Right atrium auricular region (tissue), 2 donors: ENCODE measurements around the gene CLIC5. TPM values are rescaled to one million over a fixed set of nuclear protein-coding genes. Genes with fewer than 3 reads are reported as not detected.

ENCODE experiments used
- DNase-seq: peaks from one replicate; pipeline ENCODE4 v3.0.0-alpha.2; 2019; ENCODE audit warnings: low spot score
- H3K27ac ChIP-seq, 2 donors: fragments of 200-600 bp; sonication (generic); 1 replicate in 1 of 2; 2 replicates in 1 of 2; pipeline ENCODE4 v1.5.1; 2016 to 2019
- H3K27me3 ChIP-seq, 2 donors: fragments of 200-600 bp; sonication (generic); one replicate each; pipeline versions ENCODE4 v1.5.1 to v1.6.0; 2017 to 2019
- H3K36me3 ChIP-seq: fragments of 200-600 bp; sonication (generic); one replicate; pipeline ENCODE4 v1.5.1; 2016
- H3K4me1 ChIP-seq, 2 donors: fragments of 200-600 bp; sonication (generic); one replicate each; pipeline versions ENCODE4 v1.5.1 to v1.6.0; 2017 to 2019
- H3K4me3 ChIP-seq, 2 donors: fragments of 200-600 bp; sonication (generic); 1 replicate in 1 of 2; 2 replicates in 1 of 2; pipeline ENCODE4 v1.5.1; 2017 to 2019; ENCODE audit warnings: mild to moderate bottlenecking in 1 of 2, moderate library complexity in 1 of 2
- H3K9me3 ChIP-seq, 2 donors: fragments of 200-600 bp; sonication (generic); one replicate each; pipeline ENCODE4 v1.5.1; 2019
- CTCF ChIP-seq, 2 donors: fragments of 200-600 bp; sonication (generic); IDR thresholded peaks; one replicate each; pipeline ENCODE4 v1.5.1; 2019; ENCODE audit warnings: antibody characterized with exemption in 2 of 2
- total RNA-seq, 2 donors: library from RNA; depleted of rRNA; stranded (reverse); fragments of >200 nt; gene quantifications; one replicate each; pipeline ENCODE4 v1.1.0, GENCODE V29; 2016

The CLIC5 gene
- total RNA-seq, 2 donors from 2014 or later = 99.8 to 114 TPM

- TF ChIP-seq CTCF (IDR thresholded peaks at IDR 0.05) = no peak
- Histone ChIP-seq H3K9me3 (peaks cover 0 to 7% of the 10 kb centered on the region in 2 donors), H3K27me3 (no peaks in the 10 kb centered on the region), H3K4me3 (no peak overlapping the region), H3K36me3 (no peaks in the 10 kb centered on the region), H3K4me1 (peaks cover 0 to 66% of the 10 kb centered on the region in 2 donors), H3K27ac (peak overlapping the region in 1 of 2 donors; percentile 64)
- DNase-seq = no peak
These were observed 50.7 kb downstream of the CLIC5 start for GRCh38 chr6:45965007-45965406.

GRCh38 chr6:45964300-45964699 is 51.4 kb downstream of the CLIC5 start:
- Histone ChIP-seq H3K9me3 (peaks cover 0 to 7% of the 10 kb centered on the region in 2 donors), H3K4me1 (peaks cover 0 to 67% of the 10 kb centered on the region in 2 donors), H3K4me3 (no peak overlapping the region), H3K27ac (peak overlapping the region in 1 of 2 donors; percentile 64), H3K27me3 (no peaks in the 10 kb centered on the region), H3K36me3 (no peaks in the 10 kb centered on the region)
- TF ChIP-seq CTCF (IDR thresholded peaks at IDR 0.05) = no peak
- no peak for DNase-seq

GRCh38 chr6:45963896-45964295 is 51.8 kb downstream of the CLIC5 start:
- TF ChIP-seq CTCF (IDR thresholded peaks at IDR 0.05) = no peak
- Histone ChIP-seq H3K27me3 (no peaks in the 10 kb centered on the region), H3K27ac (peak overlapping the region in 1 of 2 donors; percentile 3), H3K36me3 (no peaks in the 10 kb centered on the region), H3K4me3 (no peak overlapping the region), H3K9me3 (peaks cover 0 to 7% of the 10 kb centered on the region in 2 donors), H3K4me1 (peaks cover 0 to 67% of the 10 kb centered on the region in 2 donors)
- no peak for DNase-seq

- Histone ChIP-seq H3K27ac (peak overlapping the region; percentile 43 to 62), H3K4me1 (peaks cover 0 to 50% of the 10 kb centered on the region in 2 donors)
- DNase-seq = no peak
These were observed 54.5 kb downstream of the CLIC5 start for GRCh38 chr6:45961125-45961524.

GRCh38 chr6:45959534-45960145 is 56.0 kb downstream of the CLIC5 start:
- H3K27ac ChIP-seq = peak overlapping the region; percentile 43 to 62
- TF ChIP-seq CTCF (IDR thresholded peaks at IDR 0.05) = no peak
- peaks cover 0 to 53% of the 10 kb centered on the region in 2 donors for H3K4me1 ChIP-seq
- peaks cover 0 to 6% of the 10 kb centered on the region in 2 donors for H3K9me3 ChIP-seq
- DNase-seq = no peak
- H3K27me3 ChIP-seq = no peaks in the 10 kb centered on the region
- no peak overlapping the region for H3K4me3 ChIP-seq
- no peaks in the 10 kb centered on the region for H3K36me3 ChIP-seq

More at GRCh38 chr6:45961125-45961524, 54.5 kb downstream of the CLIC5 start:
- peaks cover 0 to 7% of the 10 kb centered on the region in 2 donors for H3K9me3 ChIP-seq
- H3K27me3 ChIP-seq = no peaks in the 10 kb centered on the region
- TF ChIP-seq CTCF (IDR thresholded peaks at IDR 0.05) = no peak
- no peaks in the 10 kb centered on the region for H3K36me3 ChIP-seq
- no peak overlapping the region for H3K4me3 ChIP-seq

- Histone ChIP-seq H3K9me3 (no peaks in the 10 kb centered on the region), H3K36me3 (peaks cover 12% of the 10 kb centered on the region), H3K27ac (no peak overlapping the region), H3K4me3 (no peak overlapping the region), H3K4me1 (peaks cover 0 to 70% of the 10 kb centered on the region in 2 donors), H3K27me3 (no peaks in the 10 kb centered on the region)
- no peak for DNase-seq
- TF ChIP-seq CTCF (IDR thresholded peaks at IDR 0.05) = no peak
These were observed 59.0 kb downstream of the CLIC5 start for GRCh38 chr6:45956663-45957062.
